Gastrocnemius medialis (tissue), 4 donors: Measurements from ENCODE around the gene DNM2.

ENCODE experiments used
- POLR2A ChIP-seq, 2 donors: fragments of 450-650 bp; IDR thresholded peaks; one replicate each; pipeline ENCODE4 v1.6.1; 2017; ENCODE audit warnings: antibody characterized with exemption in 2 of 2, mild to moderate bottlenecking in 2 of 2, moderate library complexity in 2 of 2
- TF ChIP-seq, protein P1 (sequence below), 5 experiments: fragments of 450-650 bp in 3 of 5; fragments of 200-600 bp in 2 of 5; sonication (generic) in 2 of 5; IDR thresholded peaks in 4 of 5; conservative IDR thresholded peaks in 1 of 5; 1 replicate in 4 of 5; 2 replicates in 1 of 5; pipeline ENCODE4 v1.5.1; 2016 to 2019; ENCODE audit warnings: antibody characterized with exemption in 5 of 5, mild to moderate bottlenecking in 3 of 5, moderate library complexity in 3 of 5

- TF ChIP-seq, protein P1, sequence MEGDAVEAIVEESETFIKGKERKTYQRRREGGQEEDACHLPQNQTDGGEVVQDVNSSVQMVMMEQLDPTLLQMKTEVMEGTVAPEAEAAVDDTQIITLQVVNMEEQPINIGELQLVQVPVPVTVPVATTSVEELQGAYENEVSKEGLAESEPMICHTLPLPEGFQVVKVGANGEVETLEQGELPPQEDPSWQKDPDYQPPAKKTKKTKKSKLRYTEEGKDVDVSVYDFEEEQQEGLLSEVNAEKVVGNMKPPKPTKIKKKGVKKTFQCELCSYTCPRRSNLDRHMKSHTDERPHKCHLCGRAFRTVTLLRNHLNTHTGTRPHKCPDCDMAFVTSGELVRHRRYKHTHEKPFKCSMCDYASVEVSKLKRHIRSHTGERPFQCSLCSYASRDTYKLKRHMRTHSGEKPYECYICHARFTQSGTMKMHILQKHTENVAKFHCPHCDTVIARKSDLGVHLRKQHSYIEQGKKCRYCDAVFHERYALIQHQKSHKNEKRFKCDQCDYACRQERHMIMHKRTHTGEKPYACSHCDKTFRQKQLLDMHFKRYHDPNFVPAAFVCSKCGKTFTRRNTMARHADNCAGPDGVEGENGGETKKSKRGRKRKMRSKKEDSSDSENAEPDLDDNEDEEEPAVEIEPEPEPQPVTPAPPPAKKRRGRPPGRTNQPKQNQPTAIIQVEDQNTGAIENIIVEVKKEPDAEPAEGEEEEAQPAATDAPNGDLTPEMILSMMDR (IDR thresholded peaks at IDR 0.05 in 4 of 5, conservative IDR thresholded peaks at IDR 0.05 in 1 of 5) = no peak
- TF ChIP-seq POLR2A (IDR thresholded peaks at IDR 0.05) = no peak
Observed at GRCh38 chr19:10802479-10802878, 84.6 kb downstream of the DNM2 start.
